ENCODE results near the gene COX20.

DNA sequence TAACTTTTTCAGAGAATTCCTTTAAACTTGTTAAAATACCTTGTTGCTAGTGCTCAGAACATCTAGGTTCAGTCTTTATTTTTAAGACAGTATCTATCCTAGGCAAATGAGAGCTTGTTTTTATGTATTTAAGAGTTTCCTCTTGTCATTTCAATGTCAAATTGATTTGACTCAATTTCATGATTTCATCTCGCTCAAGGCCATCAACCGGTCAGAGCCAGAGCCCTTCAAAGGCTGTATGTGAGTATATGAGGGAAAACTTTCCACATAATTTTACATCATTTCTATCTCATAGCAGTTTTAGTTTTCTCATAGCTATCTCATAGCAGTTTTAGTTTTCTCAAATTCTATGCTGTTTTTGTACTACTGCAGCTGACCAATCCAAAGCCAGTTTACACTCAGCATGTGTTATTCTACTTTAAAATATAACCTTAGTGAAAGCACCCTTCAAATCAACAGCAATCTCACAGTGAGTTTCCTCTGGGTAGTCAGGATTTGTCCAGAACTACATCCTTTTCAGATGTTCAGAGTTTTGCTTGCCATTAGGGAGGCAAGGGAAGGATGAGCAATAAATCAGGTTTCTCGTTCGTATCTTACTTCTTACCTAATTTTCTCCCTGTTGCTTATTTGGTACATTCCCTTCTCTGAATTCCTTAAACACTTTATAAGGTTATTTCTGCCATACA lies 16.2 kb downstream of the COX20 start:
- TF ChIP-seq, protein P1, sequence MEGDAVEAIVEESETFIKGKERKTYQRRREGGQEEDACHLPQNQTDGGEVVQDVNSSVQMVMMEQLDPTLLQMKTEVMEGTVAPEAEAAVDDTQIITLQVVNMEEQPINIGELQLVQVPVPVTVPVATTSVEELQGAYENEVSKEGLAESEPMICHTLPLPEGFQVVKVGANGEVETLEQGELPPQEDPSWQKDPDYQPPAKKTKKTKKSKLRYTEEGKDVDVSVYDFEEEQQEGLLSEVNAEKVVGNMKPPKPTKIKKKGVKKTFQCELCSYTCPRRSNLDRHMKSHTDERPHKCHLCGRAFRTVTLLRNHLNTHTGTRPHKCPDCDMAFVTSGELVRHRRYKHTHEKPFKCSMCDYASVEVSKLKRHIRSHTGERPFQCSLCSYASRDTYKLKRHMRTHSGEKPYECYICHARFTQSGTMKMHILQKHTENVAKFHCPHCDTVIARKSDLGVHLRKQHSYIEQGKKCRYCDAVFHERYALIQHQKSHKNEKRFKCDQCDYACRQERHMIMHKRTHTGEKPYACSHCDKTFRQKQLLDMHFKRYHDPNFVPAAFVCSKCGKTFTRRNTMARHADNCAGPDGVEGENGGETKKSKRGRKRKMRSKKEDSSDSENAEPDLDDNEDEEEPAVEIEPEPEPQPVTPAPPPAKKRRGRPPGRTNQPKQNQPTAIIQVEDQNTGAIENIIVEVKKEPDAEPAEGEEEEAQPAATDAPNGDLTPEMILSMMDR (IDR thresholded peaks at IDR 0.05), result no peak
- TF ChIP-seq POLR2A (IDR thresholded peaks at IDR 0.05), result no peak

Measured in uterus (tissue), 2 donors.